CD4-positive, alpha-beta memory T cell (primary cell): ENCODE results near the gene MUC2. TPM values are rescaled to one million over a fixed set of nuclear protein-coding genes. Genes with fewer than 3 reads are reported as not detected.

ENCODE experiments used
- CTCF ChIA-PET: fragments of 350-600 bp; sonication (Branson Sonifier 250); formaldehyde crosslinking; loops from one replicate; lab custom pipeline; 2021; ENCODE audit warnings: inconsistent platforms; ENCODE audit not compliant: partially characterized antibody; lab: Charles Lee
- POLR2A ChIA-PET: fragments of 350-600 bp; sonication (Branson Sonifier 250); formaldehyde crosslinking; loops from one replicate; lab custom pipeline; 2021; ENCODE audit not compliant: partially characterized antibody; lab: Charles Lee
- DNase-seq, 5 donors: peaks; one replicate each; pipeline versions ENCODE4 v3.0.0 to v3.0.0-alpha.2; 2020 to 2022; ENCODE audit warnings: mixed read lengths in 1 of 5
- H3K27ac ChIP-seq: one replicate; pipeline ENCODE4 v1.7.0; 2013; ENCODE audit warnings: low read depth, low read length
- H3K27me3 ChIP-seq: 2 replicates; pipeline ENCODE4 v1.7.0; 2013; ENCODE audit warnings: mild to moderate bottlenecking, low read length, moderate library complexity; ENCODE audit not compliant: insufficient read depth
- H3K36me3 ChIP-seq: 2 replicates; pipeline ENCODE4 v1.7.0; 2013; ENCODE audit warnings: mild to moderate bottlenecking, low read length, moderate library complexity; ENCODE audit not compliant: insufficient read depth
- H3K4me1 ChIP-seq: 2 replicates; pipeline ENCODE4 v1.7.0; 2013; ENCODE audit warnings: mild to moderate bottlenecking, low read length, moderate library complexity; ENCODE audit not compliant: insufficient read depth
- H3K4me3 ChIP-seq, 2 donors: one replicate each; pipeline ENCODE4 v1.7.0; 2013; ENCODE audit warnings: low read length in 2 of 2, mild to moderate bottlenecking in 1 of 2
- H3K9me3 ChIP-seq, 2 donors: one replicate each; pipeline ENCODE4 v1.7.0; 2013; ENCODE audit warnings: low read length in 2 of 2, control low read depth in 1 of 2; ENCODE audit not compliant: control insufficient read depth in 1 of 2
- H3K27ac Mint-ChIP-seq, 7 donors: one replicate each; pipeline ENCODE4 v1.8.0; 2020 to 2021; ENCODE audit warnings: mixed read lengths in 7 of 7, mild to moderate bottlenecking in 6 of 7, inconsistent platforms in 3 of 7, moderate library complexity in 3 of 7
- H3K27me3 Mint-ChIP-seq, 2 donors: one replicate each; pipeline ENCODE4 v1.8.0; 2020 to 2021; ENCODE audit warnings: mixed read lengths in 2 of 2
- H3K36me3 Mint-ChIP-seq, 2 donors: one replicate each; pipeline ENCODE4 v1.8.0; 2020 to 2021; ENCODE audit warnings: mixed read lengths in 2 of 2, inconsistent platforms in 1 of 2, mild to moderate bottlenecking in 1 of 2
- H3K4me1 Mint-ChIP-seq, 4 donors: one replicate each; pipeline ENCODE4 v1.8.0; 2020 to 2021; ENCODE audit warnings: mixed read lengths in 4 of 4, mild to moderate bottlenecking in 1 of 4
- H3K4me3 Mint-ChIP-seq, 8 donors: one replicate each; pipeline ENCODE4 v1.8.0; 2020 to 2021; ENCODE audit warnings: mixed read lengths in 8 of 8, mild to moderate bottlenecking in 7 of 8, moderate library complexity in 6 of 8, inconsistent platforms in 3 of 8
- H3K9me3 Mint-ChIP-seq, 8 donors: one replicate each; pipeline ENCODE4 v1.8.0; 2020 to 2021; ENCODE audit warnings: mixed read lengths in 8 of 8, mild to moderate bottlenecking in 5 of 8, inconsistent platforms in 3 of 8, moderate library complexity in 1 of 8
- intact Hi-C: fragments of 100-400 bp; cut with micrococcal nuclease; formaldehyde crosslinking; loops from one replicate; pipeline ENCODE4 v1.15.1; 2023
- polyA plus RNA-seq, 2 donors: library from polyadenylated mRNA; unstranded; fragments of 300-500 nt; fragmentation: Illumina TruSeq; gene quantifications; one replicate each; pipeline ENCODE4 v1.2.3, GENCODE V29; 2021
- total RNA-seq, 2 experiments: library from RNA; stranded (reverse); gene quantifications; one replicate each; pipeline ENCODE4 v1.2.3, GENCODE V29; 2021

The MUC2 gene
- total and polyA plus RNA-seq, 4 experiments from 2014 or later = not detected

GRCh38 chr11:1092919-1093318, 18.2 kb downstream of the MUC2 start:
- DNase-seq = no peak
- H3K27me3 Mint-ChIP-seq = no peaks in the 10 kb centered on the region
- intact Hi-C loops = no loop called here
- Histone ChIP-seq H3K4me1 (no peaks in the 10 kb centered on the region), H3K27me3 (no peaks in the 10 kb centered on the region), H3K27ac (no peak overlapping the region), H3K9me3 (no peaks in the 10 kb centered on the region), H3K4me3 (no peak overlapping the region), H3K36me3 (no peaks in the 10 kb centered on the region)
- H3K4me1 Mint-ChIP-seq = peaks cover 0 to 1% (median 0%) of the 10 kb centered on the region in 4 donors
- ChIA-PET CTCF (no interaction called here), POLR2A (no interaction called here)
- no peak overlapping the region for H3K4me3 Mint-ChIP-seq
- no peak overlapping the region for H3K27ac Mint-ChIP-seq
- peaks cover 0 to 2% (median 0%) of the 10 kb centered on the region in 8 donors for H3K9me3 Mint-ChIP-seq
- no peaks in the 10 kb centered on the region for H3K36me3 Mint-ChIP-seq

- H3K9me3 ChIP-seq = no peaks in the 10 kb centered on the region
- Mint-ChIP-seq H3K27ac (no peak overlapping the region), H3K9me3 (peaks cover 0 to 2% (median 0%) of the 10 kb centered on the region in 8 donors), H3K36me3 (no peaks in the 10 kb centered on the region), H3K27me3 (no peaks in the 10 kb centered on the region), H3K4me3 (no peak overlapping the region), H3K4me1 (no peaks in the 10 kb centered on the region)
- H3K4me3 ChIP-seq = no peak overlapping the region
- no peaks in the 10 kb centered on the region for H3K4me1 ChIP-seq
- no peaks in the 10 kb centered on the region for H3K27me3 ChIP-seq
- no peaks in the 10 kb centered on the region for H3K36me3 ChIP-seq
- no peak for DNase-seq
- no peak overlapping the region for H3K27ac ChIP-seq
- CTCF ChIA-PET = no interaction called here
- POLR2A ChIA-PET = no interaction called here
- intact Hi-C loops = no loop called here
Observed at GRCh38 chr11:1099519-1100355, 25.1 kb downstream of the MUC2 start.

- Mint-ChIP-seq H3K4me3 (no peak overlapping the region), H3K4me1 (no peaks in the 10 kb centered on the region), H3K27ac (no peak overlapping the region), H3K36me3 (no peaks in the 10 kb centered on the region), H3K27me3 (peaks cover 0 to 2% of the 10 kb centered on the region in 2 donors), H3K9me3 (peaks cover 0 to 2% (median 0%) of the 10 kb centered on the region in 8 donors)
- DNase-seq = no peak
- no peaks in the 10 kb centered on the region for H3K36me3 ChIP-seq
- H3K27ac ChIP-seq = no peak overlapping the region
- H3K27me3 ChIP-seq = no peaks in the 10 kb centered on the region
- CTCF ChIA-PET = no interaction called here
- no peaks in the 10 kb centered on the region for H3K9me3 ChIP-seq
- intact Hi-C loops = no loop called here
- no peaks in the 10 kb centered on the region for H3K4me1 ChIP-seq
- POLR2A ChIA-PET = no interaction called here
- no peak overlapping the region for H3K4me3 ChIP-seq
Observed at GRCh38 chr11:1100417-1101245, 26.0 kb downstream of the MUC2 start.

GRCh38 chr11:1101318-1102089, 26.8 kb downstream of the MUC2 start:
- intact Hi-C loops = no loop called here
- Mint-ChIP-seq H3K27me3 (peaks cover 0 to 2% of the 10 kb centered on the region in 2 donors), H3K4me1 (no peaks in the 10 kb centered on the region), H3K27ac (no peak overlapping the region), H3K9me3 (peaks cover 0 to 2% (median 0%) of the 10 kb centered on the region in 8 donors), H3K4me3 (no peak overlapping the region), H3K36me3 (no peaks in the 10 kb centered on the region)
- H3K9me3 ChIP-seq = no peaks in the 10 kb centered on the region
- no peak overlapping the region for H3K4me3 ChIP-seq
- ChIA-PET CTCF (no interaction called here), POLR2A (no interaction called here)
- H3K4me1 ChIP-seq = no peaks in the 10 kb centered on the region
- peak in 1 of 5 donors; percentile 23 for DNase-seq
- H3K27me3 ChIP-seq = no peaks in the 10 kb centered on the region
- no peak overlapping the region for H3K27ac ChIP-seq
- no peaks in the 10 kb centered on the region for H3K36me3 ChIP-seq

- peaks cover 0 to 2% (median 0%) of the 10 kb centered on the region in 8 donors for H3K9me3 Mint-ChIP-seq
- no peak overlapping the region for H3K27ac ChIP-seq
- no peak overlapping the region for H3K4me3 ChIP-seq
- intact Hi-C loops = no loop called here
- no peaks in the 10 kb centered on the region for H3K27me3 ChIP-seq
- no peaks in the 10 kb centered on the region for H3K36me3 ChIP-seq
- H3K27ac Mint-ChIP-seq = no peak overlapping the region
- no peaks in the 10 kb centered on the region for H3K9me3 ChIP-seq
- peak in 1 of 5 donors; percentile 43 for DNase-seq
- POLR2A ChIA-PET = no interaction called here
- no peaks in the 10 kb centered on the region for H3K4me1 Mint-ChIP-seq
- H3K4me3 Mint-ChIP-seq = no peak overlapping the region
- CTCF ChIA-PET = no interaction called here
- peaks cover 0 to 2% of the 10 kb centered on the region in 2 donors for H3K27me3 Mint-ChIP-seq
- H3K4me1 ChIP-seq = no peaks in the 10 kb centered on the region
- H3K36me3 Mint-ChIP-seq = no peaks in the 10 kb centered on the region
Observed at GRCh38 chr11:1102221-1102971, 27.7 kb downstream of the MUC2 start.

GRCh38 chr11:1102996-1103395, 28.3 kb downstream of the MUC2 start:
- Mint-ChIP-seq H3K4me1 (no peaks in the 10 kb centered on the region), H3K27me3 (peaks cover 0 to 2% of the 10 kb centered on the region in 2 donors), H3K9me3 (peaks cover 0 to 2% (median 0%) of the 10 kb centered on the region in 8 donors), H3K36me3 (no peaks in the 10 kb centered on the region), H3K27ac (no peak overlapping the region), H3K4me3 (no peak overlapping the region)
- intact Hi-C loops = no loop called here
- no peaks in the 10 kb centered on the region for H3K4me1 ChIP-seq
- H3K27ac ChIP-seq = no peak overlapping the region
- no peak overlapping the region for H3K4me3 ChIP-seq
- ChIA-PET POLR2A (no interaction called here), CTCF (no interaction called here)
- no peaks in the 10 kb centered on the region for H3K27me3 ChIP-seq
- DNase-seq = no peak
- H3K36me3 ChIP-seq = no peaks in the 10 kb centered on the region
- H3K9me3 ChIP-seq = no peaks in the 10 kb centered on the region
